H1 (cell line): ENCODE measurements around the gene FAM76B. TPM values are rescaled to one million over a fixed set of nuclear protein-coding genes. Genes with fewer than 3 reads are reported as not detected.

Experiments
- CTCF ChIA-PET: fragments of 300-600 bp; sonication (Branson Sonifier 250); formaldehyde crosslinking; loops from one replicate; lab custom pipeline; 2021; ENCODE audit not compliant: partially characterized antibody; lab: Charles Lee
- POLR2A ChIA-PET: fragments of 300-600 bp; sonication (Branson Sonifier 250); formaldehyde crosslinking; loops from one replicate; lab custom pipeline; 2021; ENCODE audit warnings: inconsistent platforms; ENCODE audit not compliant: partially characterized antibody; lab: Charles Lee
- DNase-seq, 2 experiments: peaks; one replicate each; pipeline versions ENCODE4 v3.0.0 to v3.0.0-alpha.2; 2010 to 2022; ENCODE audit warnings: low spot score in 2 of 2, low read depth in 1 of 2, mixed read lengths in 1 of 2
- FAIRE-seq: peaks from 2 replicates; lab custom pipeline; 2011; peaks lifted over from hg19 to GRCh38; lab: Jason Lieb, UNC
- H2AFZ ChIP-seq: 2 replicates; pipeline ENCODE4 v1.8.1; 2012; ENCODE audit warnings: low read length, inconsistent platforms
- H2AK5ac ChIP-seq: 2 replicates; pipeline ENCODE4 v1.6.1; 2013; ENCODE audit warnings: low read depth, low read length
- H2BK120ac ChIP-seq: replicated peaks from 2 replicates; pipeline ENCODE3; 2013; ENCODE audit warnings: low read depth, low read length, inconsistent platforms
- H2BK12ac ChIP-seq: 2 replicates; pipeline ENCODE4 v1.6.1; 2013; ENCODE audit warnings: low read depth, low read length
- H2BK15ac ChIP-seq: 2 replicates; pipeline ENCODE4 v1.6.1; 2013; ENCODE audit warnings: low read length
- H2BK20ac ChIP-seq: 2 replicates; pipeline ENCODE4 v1.6.1; 2013; ENCODE audit warnings: low read length
- H2BK5ac ChIP-seq: 2 replicates; pipeline ENCODE4 v1.6.1; 2013; ENCODE audit warnings: low read depth, low read length
- H3K14ac ChIP-seq: 2 replicates; pipeline ENCODE4 v1.6.1; 2013; ENCODE audit warnings: inconsistent platforms; ENCODE audit not compliant: insufficient read length
- H3K18ac ChIP-seq: 2 replicates; pipeline ENCODE4 v1.6.1; 2013; ENCODE audit warnings: low read length; ENCODE audit errors: extremely low read depth
- H3K23ac ChIP-seq: 2 replicates; pipeline ENCODE4 v1.6.1; 2013; ENCODE audit warnings: inconsistent platforms; ENCODE audit not compliant: insufficient read length
- H3K23me2 ChIP-seq: 2 replicates; pipeline ENCODE4 v1.6.1; 2013; ENCODE audit warnings: low read depth, low read length
- H3K27ac ChIP-seq: 2 replicates; pipeline ENCODE4 v1.6.1; 2011; ENCODE audit warnings: low read depth, low read length, inconsistent platforms
- H3K27me3 ChIP-seq, 4 experiments: replicated peaks in 1 of 4; 1 replicate in 1 of 4; 2 replicates in 3 of 4; pipeline versions ENCODE4 v1.6.1 to v1.8.1; 2011 to 2013; ENCODE audit warnings: low read length in 3 of 4, mild to moderate bottlenecking in 3 of 4, inconsistent platforms in 2 of 4, mixed read lengths in 2 of 4, moderate library complexity in 1 of 4; ENCODE audit not compliant: control insufficient read depth in 3 of 4, insufficient read depth in 3 of 4; ENCODE audit errors: extremely low read depth in 1 of 4
- H3K36me3 ChIP-seq, 4 experiments: 2 replicates each; pipeline versions ENCODE4 v1.6.1 to v1.8.1; 2011 to 2013; ENCODE audit warnings: mild to moderate bottlenecking in 4 of 4, low read length in 3 of 4, moderate library complexity in 2 of 4, control low read depth in 1 of 4, inconsistent platforms in 1 of 4; ENCODE audit not compliant: insufficient read depth in 4 of 4, control insufficient read depth in 2 of 4
- H3K4ac ChIP-seq: replicated peaks from 2 replicates; pipeline ENCODE3; 2013; ENCODE audit warnings: low read length, low read depth, mixed read lengths, inconsistent platforms; ENCODE audit not compliant: insufficient read length
- H3K4me1 ChIP-seq, 4 experiments: replicated peaks in 1 of 4; 1 replicate in 1 of 4; 2 replicates in 3 of 4; pipeline versions ENCODE4 v1.6.1 to v1.8.1; 2011 to 2013; ENCODE audit warnings: low read length in 3 of 4, inconsistent platforms in 2 of 4, mixed read lengths in 1 of 4; ENCODE audit not compliant: insufficient read depth in 4 of 4, control insufficient read depth in 3 of 4
- H3K4me2 ChIP-seq, 2 experiments: 2 replicates each; pipeline versions ENCODE4 v1.6.1 to v1.8.1; 2011 to 2013; ENCODE audit warnings: low read depth in 2 of 2, low read length in 2 of 2, control low read depth in 1 of 2, inconsistent platforms in 1 of 2, mild to moderate bottlenecking in 1 of 2; ENCODE audit not compliant: insufficient read depth in 1 of 2
- H3K4me3 ChIP-seq, 4 experiments: fragments of 200-600, 300-600 bp in 1 of 4; sonication (generic), shearing (Covaris generic), sonication (Bioruptor Twin) in 1 of 4; 2 replicates each; pipeline versions ENCODE4 v1.5.1 to v1.8.1; 2011 to 2016; ENCODE audit warnings: low read length in 4 of 4, low read depth in 3 of 4, control low read depth in 2 of 4, inconsistent platforms in 2 of 4, mild to moderate bottlenecking in 2 of 4, mixed read lengths in 1 of 4, moderate library complexity in 1 of 4; ENCODE audit not compliant: insufficient read depth in 2 of 4; ENCODE audit errors: extremely low read depth in 1 of 4
- H3K56ac ChIP-seq: replicated peaks from 2 replicates; pipeline ENCODE3; 2013; ENCODE audit warnings: low read depth, mild to moderate bottlenecking, mixed read lengths, low read length, inconsistent platforms; ENCODE audit not compliant: insufficient read length
- H3K79me1 ChIP-seq: 2 replicates; pipeline ENCODE4 v1.6.1; 2013; ENCODE audit warnings: low read depth, low read length, control low read depth
- H3K79me2 ChIP-seq, 2 experiments: 2 replicates each; pipeline versions ENCODE4 v1.6.1 to v1.8.1; 2012 to 2013; ENCODE audit warnings: low read length in 2 of 2, mild to moderate bottlenecking in 2 of 2, inconsistent platforms in 1 of 2; ENCODE audit not compliant: insufficient read depth in 2 of 2, control insufficient read depth in 1 of 2
- H3K9ac ChIP-seq, 4 experiments: replicated peaks in 1 of 4; 1 replicate in 1 of 4; 2 replicates in 3 of 4; pipeline versions ENCODE4 v1.6.1 to v1.8.1; 2011 to 2013; ENCODE audit warnings: low read depth in 3 of 4, low read length in 3 of 4, control low read depth in 2 of 4, mild to moderate bottlenecking in 2 of 4, moderate library complexity in 2 of 4, inconsistent platforms in 1 of 4; ENCODE audit errors: extremely low read depth in 1 of 4
- H3K9me3 ChIP-seq, 2 experiments: 2 replicates each; pipeline versions ENCODE4 v1.6.1 to v1.8.1; 2012 to 2013; ENCODE audit warnings: mild to moderate bottlenecking in 2 of 2, moderate library complexity in 2 of 2, control low read depth in 1 of 2, inconsistent platforms in 1 of 2, low read depth in 1 of 2, low read length in 1 of 2, mixed read lengths in 1 of 2; ENCODE audit not compliant: insufficient read depth in 2 of 2
- H4K20me1 ChIP-seq, 2 experiments: replicated peaks in 1 of 2; 2 replicates each; pipeline versions ENCODE3 to v1.8.1; 2011 to 2013; ENCODE audit warnings: inconsistent platforms in 2 of 2, low read length in 2 of 2, mild to moderate bottlenecking in 1 of 2; ENCODE audit not compliant: insufficient read depth in 2 of 2, control insufficient read depth in 1 of 2
- H4K5ac ChIP-seq: 2 replicates; pipeline ENCODE4 v1.6.1; 2013; ENCODE audit warnings: low read length, low read depth, mixed read lengths, inconsistent platforms; ENCODE audit not compliant: insufficient read length
- H4K8ac ChIP-seq: 2 replicates; pipeline ENCODE4 v1.8.0; 2013; ENCODE audit warnings: mild to moderate bottlenecking, moderate library complexity, low read length, inconsistent platforms; ENCODE audit not compliant: insufficient read depth; ENCODE audit errors: extremely low read depth
- H4K91ac ChIP-seq: replicated peaks from 2 replicates; pipeline ENCODE3; 2013; ENCODE audit warnings: low read length, mixed read lengths, inconsistent platforms; ENCODE audit not compliant: insufficient read length
- ASH2L ChIP-seq: fragments of 200-600, 300-600 bp; sonication (generic); IDR thresholded peaks from one replicate; pipeline ENCODE4 v1.7.1; 2017; ENCODE audit warnings: low read length
- EP300 ChIP-seq, 2 experiments: IDR thresholded peaks; 1 replicate in 1 of 2; 2 replicates in 1 of 2; pipeline ENCODE4 v1.6.1; 2011 to 2012; ENCODE audit warnings: low read depth in 2 of 2, low read length in 2 of 2, mild to moderate bottlenecking in 2 of 2, borderline replicate concordance in 1 of 2, inconsistent platforms in 1 of 2, moderate library complexity in 1 of 2
- EZH2 ChIP-seq: fragments of 200-600 bp; sonication (generic); IDR thresholded peaks from 2 replicates; pipeline ENCODE4 v1.7.1; 2012; ENCODE audit warnings: low read depth, mild to moderate bottlenecking, moderate library complexity, low read length, inconsistent platforms; ENCODE audit not compliant: severe bottlenecking
- WGBS, 2 experiments: shearing (Covaris generic) in 1 of 2; methylation state at CpG; one replicate each; pipeline versions ENCODE4 v1.1.6 to v1.1.7; 2013 to 2015; ENCODE audit warnings: low lambda C conversion rate in 2 of 2, mixed read lengths in 2 of 2, inconsistent platforms in 1 of 2, low coverage in 1 of 2, missing lambda C conversion rate in 1 of 2; ENCODE audit not compliant: insufficient replicate concordance in 2 of 2, insufficient coverage in 1 of 2, insufficient read length in 1 of 2; ENCODE audit errors: extremely low coverage in 1 of 2, missing lambda C conversion rate in 1 of 2; 5-methylcytosine and 5-hydroxymethylcytosine counted together
- polyA plus RNA-seq, 7 experiments: library from polyadenylated mRNA; depleted of rRNA in 3 of 7; stranded (reverse) in 5 of 7; unstranded in 2 of 7; fragments of >200 nt in 5 of 7; fragments of 200-250 nt in 2 of 7; gene quantifications; 1 replicate in 5 of 7; 2 replicates in 1 of 7; 4 replicates in 1 of 7; pipeline versions ENCODE4 v1.2.1 to v1.2.3, GENCODE V29; 2011 to 2013; ENCODE audit warnings: missing spikeins in 2 of 7, mixed read lengths in 2 of 7
- total RNA-seq: library from RNA; stranded (reverse); fragmentation: NEBNext Ultra II Directional; extraction: Animal tissue kit (Norgen Biotek cat#: 25700); gene quantifications from 2 replicates; pipeline ENCODE4 v1.2.1, GENCODE V29; 2021

FAM76B gene
- total and polyA plus RNA-seq, 2 of the 8 experiments (the other 6 are each of a cell fraction or from before 2014, with no cell fraction given) = 11.0 to 22.3 TPM

GRCh38 chr11:95727620-95728019 lies 62.0 kb downstream of the FAM76B start:
- DNase-seq (no peak), FAIRE-seq (no peak)
- no peaks in the 10 kb centered on the region for H3K36me3 ChIP-seq
- H4K5ac ChIP-seq = no peak overlapping the region
- no peak overlapping the region for H2BK5ac ChIP-seq
- no peak overlapping the region for H3K14ac ChIP-seq
- no peak overlapping the region for H2BK12ac ChIP-seq
- H3K23me2 ChIP-seq = no peaks in the 10 kb centered on the region
- H3K79me1 ChIP-seq = no peaks in the 10 kb centered on the region
- H3K23ac ChIP-seq = no peak overlapping the region
- no peak overlapping the region for H2BK120ac ChIP-seq
- no peak overlapping the region for H3K27ac ChIP-seq
- H2BK15ac ChIP-seq = no peak overlapping the region
- ChIA-PET CTCF (interaction anchor here (0.6 to 5.0 kb wide), 5 partner anchors 11 to 576 kb away, joined by 3 to 18 read pairs (median 4); no protein-coding TSS in a partner anchor), POLR2A (no interaction called here)
- H3K56ac ChIP-seq = no peak overlapping the region
- no peak overlapping the region for H4K91ac ChIP-seq
- no peak overlapping the region for H3K4me2 ChIP-seq
- no peak overlapping the region for H4K8ac ChIP-seq
- H4K20me1 ChIP-seq = no peaks in the 10 kb centered on the region
- H3K79me2 ChIP-seq = no peaks in the 10 kb centered on the region
- no peak overlapping the region for H3K18ac ChIP-seq
- H2AK5ac ChIP-seq = no peak overlapping the region
- no peak overlapping the region for H2AFZ ChIP-seq
- no peak overlapping the region for H3K4me3 ChIP-seq
- H3K27me3 ChIP-seq = no peaks in the 10 kb centered on the region
- no peak overlapping the region for H2BK20ac ChIP-seq
- 80% methylated on average over 6 of the region's 6 CpGs; no CpG with 5 or more reads in 1 of the 2 experiments for WGBS, 2 experiments
- H3K9me3 ChIP-seq = no peaks in the 10 kb centered on the region
- H3K9ac ChIP-seq = no peak overlapping the region
- H3K4ac ChIP-seq = no peak overlapping the region
- H3K4me1 ChIP-seq = no peaks in the 10 kb centered on the region
- TF ChIP-seq ASH2L = no peak
- no peak for TF ChIP-seq EP300 (IDR thresholded peaks at IDR 0.05; ENCODE audit: borderline replicate concordance in 1 of 2, low read depth in 2 of 2, low read length in 2 of 2)
- no peak for TF ChIP-seq EZH2
